ENCODE data around the gene SRF. TPM values are rescaled to one million over a fixed set of nuclear protein-coding genes. Genes with fewer than 3 reads are reported as not detected.

Gene SRF
- total and polyA plus RNA-seq, 2 donors = 18.1 to 25.5 TPM

- H3K9me3 ChIP-seq (ENCODE audit: control insufficient read depth in 2 of 2, insufficient read depth in 1 of 2, low read length in 1 of 2) = peaks cover 0 to 3% of the 10 kb centered on the region in 2 donors
- H3K36me3 ChIP-seq (ENCODE audit: control insufficient read depth in 2 of 2, insufficient read depth in 2 of 2, low read length in 1 of 2) = peaks cover 24 to 35% of the 10 kb centered on the region in 2 donors
- no peak overlapping the region for H3K4me3 ChIP-seq (ENCODE audit: low read length in 2 of 2)
- no peaks in the 10 kb centered on the region for H3K27me3 ChIP-seq (ENCODE audit: control insufficient read depth in 2 of 2, insufficient read depth in 1 of 2, low read length in 1 of 2)
- 98% methylated on average over 14 of the region's 14 CpGs for WGBS
- DNase-seq (ENCODE audit: low read depth in 6 of 9, low spot score in 9 of 9) = no peak
- H3K27ac ChIP-seq (ENCODE audit: low read depth in 1 of 2, low read length in 1 of 2) = no peak overlapping the region
- H3K4me1 ChIP-seq (ENCODE audit: control insufficient read depth in 2 of 2, insufficient read depth in 2 of 2, low read length in 2 of 2) = peaks cover 0 to 21% of the 10 kb centered on the region in 2 donors
Observed at GRCh38 chr6:43223175-43223574, 52.1 kb downstream of the SRF start.

- Histone ChIP-seq H3K27me3 (ENCODE audit: control insufficient read depth in 2 of 2, insufficient read depth in 1 of 2, low read length in 1 of 2) (peaks cover 0 to 8% of the 10 kb centered on the region in 2 donors), H3K36me3 (ENCODE audit: control insufficient read depth in 2 of 2, insufficient read depth in 2 of 2, low read length in 1 of 2) (peaks cover 9 to 27% of the 10 kb centered on the region in 2 donors), H3K4me3 (ENCODE audit: low read length in 2 of 2) (no peak overlapping the region), H3K4me1 (ENCODE audit: control insufficient read depth in 2 of 2, insufficient read depth in 2 of 2, low read length in 2 of 2) (peaks cover 6 to 32% of the 10 kb centered on the region in 2 donors), H3K9me3 (ENCODE audit: control insufficient read depth in 2 of 2, insufficient read depth in 1 of 2, low read length in 1 of 2) (peaks cover 0 to 4% of the 10 kb centered on the region in 2 donors), H3K27ac (ENCODE audit: low read depth in 1 of 2, low read length in 1 of 2) (no peak overlapping the region)
- 95% methylated on average over 11 of the region's 11 CpGs for WGBS
- DNase-seq (ENCODE audit: low read depth in 6 of 9, low spot score in 9 of 9) = no peak
Observed at GRCh38 chr6:43226192-43226851, 55.3 kb downstream of the SRF start.

GRCh38 chr6:43228951-43229802 is 58.1 kb downstream of the SRF start, which contains the start of gene DNPH1:
Gene DNPH1 (minus strand): TSS chr6:43229481. CDS start chr6:43229456, 25 bp downstream.
- DNase-seq (ENCODE audit: low read depth in 6 of 9, low spot score in 9 of 9) = peak; percentile 44 to 88 (median 71)
- Histone ChIP-seq H3K9me3 (ENCODE audit: control insufficient read depth in 2 of 2, insufficient read depth in 1 of 2, low read length in 1 of 2) (peaks cover 0 to 4% of the 10 kb centered on the region in 2 donors), H3K27me3 (ENCODE audit: control insufficient read depth in 2 of 2, insufficient read depth in 1 of 2, low read length in 1 of 2) (peaks cover 0 to 17% of the 10 kb centered on the region in 2 donors), H3K4me3 (ENCODE audit: low read length in 2 of 2) (peak within 1 kb of the TSS; percentile 48 to 84), H3K4me1 (ENCODE audit: control insufficient read depth in 2 of 2, insufficient read depth in 2 of 2, low read length in 2 of 2) (peaks cover 6 to 23% of the 10 kb centered on the region in 2 donors), H3K27ac (ENCODE audit: low read depth in 1 of 2, low read length in 1 of 2) (peak within 1 kb of the TSS in 1 of 2 donors; percentile 68), H3K36me3 (ENCODE audit: control insufficient read depth in 2 of 2, insufficient read depth in 2 of 2, low read length in 1 of 2) (peaks cover 0 to 7% of the 10 kb centered on the region in 2 donors)
- 1% methylated on average over 82 of the region's 82 CpGs for WGBS

GRCh38 chr6:43229803-43230620 is 58.9 kb downstream of the SRF start:
- H3K9me3 ChIP-seq (ENCODE audit: control insufficient read depth in 2 of 2, insufficient read depth in 1 of 2, low read length in 1 of 2) = peaks cover 0 to 4% of the 10 kb centered on the region in 2 donors
- DNase-seq (ENCODE audit: low read depth in 6 of 9, low spot score in 9 of 9) = no peak
- peaks cover 0 to 7% of the 10 kb centered on the region in 2 donors for H3K36me3 ChIP-seq (ENCODE audit: control insufficient read depth in 2 of 2, insufficient read depth in 2 of 2, low read length in 1 of 2)
- peaks cover 6 to 16% of the 10 kb centered on the region in 2 donors for H3K4me1 ChIP-seq (ENCODE audit: control insufficient read depth in 2 of 2, insufficient read depth in 2 of 2, low read length in 2 of 2)
- no peak overlapping the region for H3K27ac ChIP-seq (ENCODE audit: low read depth in 1 of 2, low read length in 1 of 2)
- H3K27me3 ChIP-seq (ENCODE audit: control insufficient read depth in 2 of 2, insufficient read depth in 1 of 2, low read length in 1 of 2) = peaks cover 0 to 19% of the 10 kb centered on the region in 2 donors
- peak overlapping the region in 1 of 2 donors; percentile 84 for H3K4me3 ChIP-seq (ENCODE audit: low read length in 2 of 2)
- 84% methylated on average over 17 of the region's 17 CpGs for WGBS

DNA sequence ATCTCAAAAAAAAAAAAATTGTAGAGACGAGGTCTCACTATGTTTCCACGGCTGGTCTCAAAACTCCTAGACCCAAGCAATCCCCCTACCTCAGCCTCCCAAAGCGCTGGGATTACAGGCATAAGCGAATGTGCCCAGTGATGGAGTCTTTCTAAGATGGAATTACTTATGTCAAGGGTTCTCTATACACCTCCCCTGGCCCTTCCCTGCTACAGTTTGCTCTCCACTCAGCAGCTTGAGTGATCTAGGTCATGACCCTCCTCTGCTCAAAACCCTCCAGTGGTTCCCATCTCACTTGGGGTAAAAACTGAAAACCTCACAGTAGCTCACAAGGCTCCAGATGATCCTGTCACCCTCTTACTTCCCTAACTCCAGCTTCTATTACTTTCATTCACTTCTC is 60.0 kb downstream of the SRF start:
- H3K4me1 ChIP-seq (ENCODE audit: control insufficient read depth in 2 of 2, insufficient read depth in 2 of 2, low read length in 2 of 2) = peaks cover 6 to 16% of the 10 kb centered on the region in 2 donors
- 97% methylated on average over 4 of the region's 4 CpGs for WGBS
- DNase-seq (ENCODE audit: low read depth in 6 of 9, low spot score in 9 of 9) = no peak

More for the DNA sequence above, 60.0 kb downstream of the SRF start:
- H3K27me3 ChIP-seq (ENCODE audit: control insufficient read depth in 2 of 2, insufficient read depth in 1 of 2, low read length in 1 of 2) = peaks cover 0 to 23% of the 10 kb centered on the region in 2 donors
- H3K27ac ChIP-seq (ENCODE audit: low read depth in 1 of 2, low read length in 1 of 2) = no peak overlapping the region
- H3K36me3 ChIP-seq (ENCODE audit: control insufficient read depth in 2 of 2, insufficient read depth in 2 of 2, low read length in 1 of 2) = no peaks in the 10 kb centered on the region
- peaks cover 0 to 4% of the 10 kb centered on the region in 2 donors for H3K9me3 ChIP-seq (ENCODE audit: control insufficient read depth in 2 of 2, insufficient read depth in 1 of 2, low read length in 1 of 2)
- H3K4me3 ChIP-seq (ENCODE audit: low read length in 2 of 2) = no peak overlapping the region

Other genes starting within 250 kb of the SRF start
- 62.6 TPM for gene CNPY3, start 241.8 kb upstream of the SRF start, total RNA-seq
- gene CNPY3, start 241.8 kb upstream of the SRF start, polyA plus RNA-seq = 59.3 TPM
- gene GNMT, start 210.5 kb upstream of the SRF start, total RNA-seq = 3.0 TPM
- 2.6 TPM for gene GNMT, start 210.5 kb upstream of the SRF start, polyA plus RNA-seq
- 14.6 TPM for gene PEX6, start 192.1 kb upstream of the SRF start, total RNA-seq
- 16.6 TPM for gene PEX6, start 192.1 kb upstream of the SRF start, polyA plus RNA-seq
- 45.8 TPM for gene PPP2R5D, start 186.7 kb upstream of the SRF start, total RNA-seq
- 25.0 TPM for gene PPP2R5D, start 186.7 kb upstream of the SRF start, polyA plus RNA-seq
- 101 TPM for gene MEA1, start 157.3 kb upstream of the SRF start, total RNA-seq
- 72.3 TPM for gene MEA1, start 157.3 kb upstream of the SRF start, polyA plus RNA-seq
- gene KLHDC3, start 157.0 kb upstream of the SRF start, total RNA-seq = 73.8 TPM
- gene KLHDC3, start 157.0 kb upstream of the SRF start, polyA plus RNA-seq = 87.0 TPM
- gene RRP36, start 149.6 kb upstream of the SRF start, total RNA-seq = 64.6 TPM
- gene RRP36, start 149.6 kb upstream of the SRF start, polyA plus RNA-seq = 50.1 TPM
- gene CUL7, start 117.4 kb upstream of the SRF start, total RNA-seq = 9.4 TPM
- 5.5 TPM for gene CUL7, start 117.4 kb upstream of the SRF start, polyA plus RNA-seq
- 28.0 TPM for gene MRPL2, start 111.8 kb upstream of the SRF start, total RNA-seq
- gene MRPL2, start 111.8 kb upstream of the SRF start, polyA plus RNA-seq = 49.9 TPM
- gene KLC4, start 111.6 kb upstream of the SRF start, total RNA-seq = 20.3 TPM
- 27.1 TPM for gene KLC4, start 111.6 kb upstream of the SRF start, polyA plus RNA-seq
- 48.1 TPM for gene PTK7, start 95.0 kb upstream of the SRF start, total RNA-seq
- 101 TPM for gene PTK7, start 95.0 kb upstream of the SRF start, polyA plus RNA-seq
- 25.3 TPM for gene CUL9, start 10.9 kb downstream of the SRF start, total RNA-seq
- 119 TPM for gene CUL9, start 10.9 kb downstream of the SRF start, polyA plus RNA-seq
- gene DNPH1, start 58.2 kb downstream of the SRF start, total RNA-seq = 58.9 TPM
- 46.7 TPM for gene DNPH1, start 58.2 kb downstream of the SRF start, polyA plus RNA-seq
- 0.05 TPM for gene TTBK1, start 72.2 kb downstream of the SRF start, total RNA-seq
- gene TTBK1, start 72.2 kb downstream of the SRF start, polyA plus RNA-seq = 0.09 TPM
- 0.09 TPM for gene SLC22A7, start 127.0 kb downstream of the SRF start, total RNA-seq
- 0.16 TPM for gene SLC22A7, start 127.0 kb downstream of the SRF start, polyA plus RNA-seq
- gene CRIP3, start 137.6 kb downstream of the SRF start, total RNA-seq = 0.61 TPM
- gene CRIP3, start 137.6 kb downstream of the SRF start, polyA plus RNA-seq = 11.0 TPM
- gene ZNF318, start 198.4 kb downstream of the SRF start, total RNA-seq = 8.0 TPM
- 9.2 TPM for gene ZNF318, start 198.4 kb downstream of the SRF start, polyA plus RNA-seq

Measured in thymus (tissue), 11 donors.